Measurements from ENCODE around the gene PTPN22.

The PTPN22 gene

GRCh38 chr1:113768916-113769600 is 102.5 kb downstream of the PTPN22 start:
- 64% methylated on average over 1 of the region's 1 CpG for WGBS (ENCODE audit: insufficient coverage)
- POLR2A ChIA-PET, result interaction anchor here (0.7 kb wide), 1 partner anchor 9 kb away, joined by 4 read pairs; no protein-coding TSS in a partner anchor
- Histone ChIP-seq H3K4me3 (ENCODE audit: control insufficient read depth in 1 of 7, extremely low read depth in 1 of 7, insufficient read depth in 4 of 7, low read depth in 2 of 7, low read length in 6 of 7) (peak overlapping the region in 3 of 7 experiments; percentile 29 to 43 (median 33)), H3K4me1 (ENCODE audit: control extremely low read depth in 1 of 4, control insufficient read depth in 4 of 4, insufficient read depth in 4 of 4, low read length in 3 of 4) (peaks cover 1 to 22% (median 7%) of the 10 kb centered on the region in 4 experiments), H3K27me3 (replicated peaks in 2 of 5; ENCODE audit: control insufficient read depth in 4 of 5, insufficient read depth in 5 of 5, low read length in 4 of 5) (no peaks in the 10 kb centered on the region), H3K36me3 (ENCODE audit: control insufficient read depth in 4 of 4, insufficient read depth in 4 of 4, low read length in 3 of 4) (peaks cover 12 to 45% (median 28%) of the 10 kb centered on the region in 4 experiments), H3K27ac (ENCODE audit: insufficient read depth in 1 of 2, low read depth in 1 of 2, low read length in 2 of 2, poor library complexity in 1 of 2, severe bottlenecking in 2 of 2) (peak overlapping the region in 1 of 2 experiments; percentile 29), H3K9me3 (ENCODE audit: control extremely low read depth in 1 of 5, control insufficient read depth in 4 of 5, insufficient read depth in 2 of 5, low read depth in 1 of 5, low read length in 4 of 5) (no peaks in the 10 kb centered on the region)
- CTCF ChIA-PET, result interaction anchor here (0.6 to 2.2 kb wide), 4 partner anchors 9 to 163 kb away, joined by 3 to 10 read pairs (median 4); partner anchors contain the start of genes PHTF1 and RSBN1
- DNase-seq, result peak in 2 of 3 donors; percentile 43 to 55

DNA sequence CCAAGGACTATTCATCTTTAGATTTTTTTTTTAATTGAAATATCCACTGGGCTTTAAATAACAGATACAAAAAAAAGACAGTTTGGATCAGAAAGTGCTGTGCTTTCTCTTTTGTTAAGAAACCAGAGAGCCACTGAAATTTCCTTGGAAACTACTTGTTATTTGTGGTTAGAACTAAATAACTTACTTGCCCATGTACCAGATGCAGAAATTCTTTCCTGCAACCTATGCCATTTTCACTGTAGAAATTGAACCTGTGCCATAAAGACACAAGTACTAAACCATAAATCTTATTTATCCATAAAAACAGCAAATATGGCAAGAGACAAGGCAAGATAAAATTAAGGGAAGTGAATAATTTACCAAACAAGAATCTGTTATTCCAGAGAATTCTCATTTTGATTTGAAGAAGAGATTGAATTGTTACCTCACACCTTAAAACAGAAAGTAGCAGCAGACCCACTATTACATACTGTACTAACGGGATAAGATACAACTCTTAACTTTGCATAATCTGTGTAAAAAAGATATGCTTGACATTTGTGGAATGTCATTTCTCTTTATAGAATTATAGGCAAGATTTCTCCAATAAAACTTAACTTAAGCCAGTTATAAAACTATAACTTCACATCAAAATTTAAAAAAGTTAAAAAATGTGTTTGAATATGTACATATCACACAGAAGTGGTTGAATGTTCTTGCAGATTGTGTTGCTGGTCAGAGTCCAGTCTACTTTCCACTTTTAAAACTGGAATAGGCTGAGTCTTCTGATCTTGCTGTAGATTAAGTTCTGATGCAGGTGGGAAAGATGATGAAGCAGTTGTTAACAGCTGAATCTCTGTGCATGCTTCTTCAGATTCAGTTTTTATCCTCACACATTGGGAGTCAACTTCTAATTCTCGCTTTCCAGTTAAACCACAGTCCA is 105.9 kb downstream of the PTPN22 start:
- POLR2A ChIA-PET, result no interaction called here

More for the DNA sequence above, 105.9 kb downstream of the PTPN22 start:
- no peaks in the 10 kb centered on the region for H3K27me3 ChIP-seq (replicated peaks in 2 of 5; ENCODE audit: control insufficient read depth in 4 of 5, insufficient read depth in 5 of 5, low read length in 4 of 5)
- peaks cover 12 to 47% (median 28%) of the 10 kb centered on the region in 4 experiments for H3K36me3 ChIP-seq (ENCODE audit: control insufficient read depth in 4 of 4, insufficient read depth in 4 of 4, low read length in 3 of 4)
- H3K4me1 ChIP-seq (ENCODE audit: control extremely low read depth in 1 of 4, control insufficient read depth in 4 of 4, insufficient read depth in 4 of 4, low read length in 3 of 4), result peaks cover 4 to 37% (median 14%) of the 10 kb centered on the region in 4 experiments
- DNase-seq, result no peak
- CTCF ChIA-PET, result no interaction called here
- WGBS (ENCODE audit: insufficient coverage), result 100% methylated on average over 1 of the region's 2 CpGs
- no peak overlapping the region for H3K4me3 ChIP-seq (ENCODE audit: control insufficient read depth in 1 of 7, extremely low read depth in 1 of 7, insufficient read depth in 4 of 7, low read depth in 2 of 7, low read length in 6 of 7)
- H3K9me3 ChIP-seq (ENCODE audit: control extremely low read depth in 1 of 5, control insufficient read depth in 4 of 5, insufficient read depth in 2 of 5, low read depth in 1 of 5, low read length in 4 of 5), result no peaks in the 10 kb centered on the region
- H3K27ac ChIP-seq (ENCODE audit: insufficient read depth in 1 of 2, low read depth in 1 of 2, low read length in 2 of 2, poor library complexity in 1 of 2, severe bottlenecking in 2 of 2), result no peak overlapping the region
